ENCODE data around the gene MXD4. TPM values are rescaled to one million over a fixed set of nuclear protein-coding genes. Genes with fewer than 3 reads are reported as not detected.
A peak's percentile ranks its signal among the peaks of the same experiment; 100 is the strongest.

The MXD4 gene
- 44.0 TPM for total RNA-seq
- long read RNA-seq, full-length matches to known transcripts = 154 of 221 reads
- long read RNA-seq, partial matches to known transcripts = 8 of 221 reads
- long read RNA-seq, other reads (novel, unspliced or antisense) = 59 of 221 reads

- ATAC-seq = no peak
- DNase-seq = no peak
- intact Hi-C loops (cut with micrococcal nuclease) = no loop called here
Observed at GRCh38 chr4:2261853-2262144, at the start of gene MXD4. Gene MXD4, minus strand, starts transcription at chr4:2262109. Its CDS starts 129 bp downstream, at chr4:2261980.

- DNase-seq (no peak), ATAC-seq (no peak)
- intact Hi-C loops (cut with micrococcal nuclease) = no loop called here
Observed at GRCh38 chr4:2306773-2307410, 45.0 kb upstream of the MXD4 start.

GRCh38 chr4:2305766-2306501 lies 44.0 kb upstream of the MXD4 start:
- no peak for ATAC-seq
- no peak for DNase-seq
- intact Hi-C loops (cut with micrococcal nuclease) = no loop called here

GRCh38 chr4:2304877-2305561 lies 43.1 kb upstream of the MXD4 start:
- no peak for ATAC-seq

GRCh38 chr4:2304321-2304876 lies 42.5 kb upstream of the MXD4 start:
- DNase-seq = no peak
- ATAC-seq = no peak
- intact Hi-C loops (cut with micrococcal nuclease) = no loop called here

More at GRCh38 chr4:2304877-2305561, 43.1 kb upstream of the MXD4 start:
- intact Hi-C loops (cut with micrococcal nuclease) = no loop called here
- DNase-seq = no peak

GRCh38 chr4:2303686-2304320 lies 41.9 kb upstream of the MXD4 start:
- DNase-seq (no peak), ATAC-seq (no peak)
- intact Hi-C loops (cut with micrococcal nuclease) = no loop called here

GRCh38 chr4:2303121-2303685 lies 41.3 kb upstream of the MXD4 start:
- no peak for ATAC-seq
- DNase-seq = no peak
- intact Hi-C loops (cut with micrococcal nuclease) = no loop called here

- DNase-seq = no peak
- ATAC-seq = no peak
- intact Hi-C loops (cut with micrococcal nuclease) = no loop called here
Observed at GRCh38 chr4:2302387-2303119, 40.6 kb upstream of the MXD4 start.

GRCh38 chr4:2301806-2302205 lies 39.9 kb upstream of the MXD4 start:
- no peak for DNase-seq
- ATAC-seq = no peak
- intact Hi-C loops (cut with micrococcal nuclease) = no loop called here

- DNase-seq = no peak
- no peak for ATAC-seq
Observed at GRCh38 chr4:2301225-2301642, 39.3 kb upstream of the MXD4 start.

GRCh38 chr4:2300431-2301224 lies 38.7 kb upstream of the MXD4 start:
- no peak for ATAC-seq
- intact Hi-C loops (cut with micrococcal nuclease) = no loop called here
- no peak for DNase-seq

More at GRCh38 chr4:2301225-2301642, 39.3 kb upstream of the MXD4 start:
- intact Hi-C loops (cut with micrococcal nuclease) = no loop called here

- intact Hi-C loops (cut with micrococcal nuclease) = no loop called here
- ATAC-seq = no peak
- DNase-seq = no peak
Observed at GRCh38 chr4:2299794-2300193, 37.9 kb upstream of the MXD4 start.

- intact Hi-C loops (cut with micrococcal nuclease) = no loop called here
- ATAC-seq (no peak), DNase-seq (no peak)
Observed at GRCh38 chr4:2298532-2298991, 36.7 kb upstream of the MXD4 start.

- DNase-seq = no peak
- no peak for ATAC-seq
- intact Hi-C loops (cut with micrococcal nuclease) = no loop called here
Observed at GRCh38 chr4:2297606-2298531, 36.0 kb upstream of the MXD4 start.

- intact Hi-C loops (cut with micrococcal nuclease) = no loop called here
- DNase-seq (peak; percentile 57), ATAC-seq (peak; percentile 80)
Observed at GRCh38 chr4:2296631-2297601, 35.0 kb upstream of the MXD4 start.

Data from left ventricle myocardium superior (tissue), 1 donor.